ENCODE results near the gene NFATC1.
A peak's percentile ranks its signal among the peaks of the same experiment; 100 is the strongest.

Gene NFATC1

DNA sequence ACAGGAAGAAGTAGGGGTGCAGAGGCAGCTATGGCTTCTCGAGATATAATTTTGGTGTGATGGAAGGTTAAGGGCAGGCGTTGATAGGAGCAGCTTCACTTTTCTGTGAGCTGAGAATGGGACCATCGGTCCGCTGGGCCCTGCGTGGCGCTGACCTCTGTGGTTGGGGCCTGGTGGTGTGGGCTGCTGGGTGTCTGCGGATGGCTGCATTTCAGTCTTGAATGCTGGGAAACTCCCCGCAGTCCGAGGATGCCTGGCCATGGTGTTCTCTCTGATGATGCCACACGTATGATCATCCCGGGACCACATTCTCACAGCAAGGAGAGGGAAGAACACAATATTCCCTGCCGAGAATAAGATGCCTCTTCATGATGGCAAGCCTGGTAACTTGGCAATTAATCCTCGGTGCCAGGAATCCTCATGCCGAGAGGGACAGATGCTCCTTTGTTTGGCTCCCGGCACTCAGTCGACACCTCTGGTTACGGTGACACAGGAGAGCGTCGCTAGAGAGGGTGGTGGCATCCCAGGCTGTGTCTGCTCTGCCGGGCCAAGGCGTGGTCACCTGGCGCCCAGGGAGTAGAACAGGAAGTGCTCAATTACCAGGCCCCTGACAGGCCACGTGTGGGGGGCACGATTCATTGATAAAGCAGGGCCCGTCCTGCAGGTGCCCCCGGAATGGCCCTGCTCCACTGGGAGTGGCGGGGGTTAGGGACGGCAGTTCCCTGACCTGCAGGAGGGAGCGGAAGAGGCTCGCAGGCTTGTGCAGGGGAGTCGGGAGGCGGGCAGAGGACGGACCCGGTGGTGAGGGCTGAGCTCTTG is 164.5 kb downstream of the NFATC1 start:
- no peak for DNase-seq (ENCODE audit: insufficient read length, low spot score)
- no peak for FAIRE-seq

DNA sequence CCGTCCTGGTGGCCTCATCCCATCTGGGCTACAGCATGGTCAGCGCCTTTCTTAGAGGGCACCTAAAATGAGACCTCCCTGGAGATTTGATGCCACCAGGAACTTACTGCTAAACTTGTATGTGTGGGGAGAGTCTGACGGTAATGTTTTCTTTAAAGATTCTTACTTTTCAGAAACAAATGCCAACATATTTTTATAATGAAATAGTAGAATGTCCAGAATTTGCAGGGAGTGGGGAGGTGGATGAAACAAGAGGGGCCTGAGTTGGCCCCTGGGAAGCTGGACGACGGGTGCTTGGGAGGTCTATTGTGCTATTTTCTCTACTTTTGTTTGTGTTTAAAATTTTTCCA is 165.1 kb downstream of the NFATC1 start:
- no peak for DNase-seq (ENCODE audit: insufficient read length, low spot score)
- no peak for FAIRE-seq

DNA sequence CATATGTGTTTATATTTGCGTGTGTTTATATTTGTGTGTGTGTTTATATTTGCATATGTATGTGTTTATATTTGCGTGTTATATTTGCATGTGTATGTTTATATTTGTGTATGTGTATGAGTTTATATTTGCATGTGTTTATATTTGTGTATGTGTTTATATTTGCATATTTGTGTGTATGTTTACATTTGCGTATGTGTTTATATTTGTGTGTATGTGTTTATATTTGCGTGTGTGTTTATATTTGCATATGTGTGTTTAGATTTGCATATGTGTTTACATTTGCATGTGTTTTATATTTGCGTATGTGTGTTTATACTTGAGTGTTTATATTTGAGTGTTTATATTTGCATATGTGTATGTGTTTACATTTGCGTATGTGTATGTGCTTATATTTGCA is 168.2 kb downstream of the NFATC1 start:
- no peak for FAIRE-seq

DNA sequence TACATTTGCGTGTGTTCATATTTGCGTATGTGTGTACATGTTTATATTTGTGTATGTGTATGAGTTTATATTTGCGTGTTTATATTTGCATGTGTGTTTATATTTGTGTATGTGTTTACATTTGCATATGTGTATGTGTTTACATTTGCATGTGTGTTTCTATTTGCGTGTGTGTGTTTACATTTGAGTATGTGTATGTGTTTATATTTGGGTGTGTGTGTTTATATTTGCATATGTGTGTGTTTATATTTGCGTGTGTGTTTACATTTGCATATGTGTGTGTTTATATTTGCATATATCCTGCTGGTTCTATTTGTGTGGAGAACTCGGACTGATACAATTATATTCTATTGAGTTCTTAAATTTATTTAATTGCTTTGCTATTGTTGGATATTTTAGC is 168.7 kb downstream of the NFATC1 start:
- no peak for FAIRE-seq
- no peak for DNase-seq (ENCODE audit: insufficient read length, low spot score)

More for the DNA sequence above, 168.2 kb downstream of the NFATC1 start:
- no peak for DNase-seq (ENCODE audit: insufficient read length, low spot score)

DNA sequence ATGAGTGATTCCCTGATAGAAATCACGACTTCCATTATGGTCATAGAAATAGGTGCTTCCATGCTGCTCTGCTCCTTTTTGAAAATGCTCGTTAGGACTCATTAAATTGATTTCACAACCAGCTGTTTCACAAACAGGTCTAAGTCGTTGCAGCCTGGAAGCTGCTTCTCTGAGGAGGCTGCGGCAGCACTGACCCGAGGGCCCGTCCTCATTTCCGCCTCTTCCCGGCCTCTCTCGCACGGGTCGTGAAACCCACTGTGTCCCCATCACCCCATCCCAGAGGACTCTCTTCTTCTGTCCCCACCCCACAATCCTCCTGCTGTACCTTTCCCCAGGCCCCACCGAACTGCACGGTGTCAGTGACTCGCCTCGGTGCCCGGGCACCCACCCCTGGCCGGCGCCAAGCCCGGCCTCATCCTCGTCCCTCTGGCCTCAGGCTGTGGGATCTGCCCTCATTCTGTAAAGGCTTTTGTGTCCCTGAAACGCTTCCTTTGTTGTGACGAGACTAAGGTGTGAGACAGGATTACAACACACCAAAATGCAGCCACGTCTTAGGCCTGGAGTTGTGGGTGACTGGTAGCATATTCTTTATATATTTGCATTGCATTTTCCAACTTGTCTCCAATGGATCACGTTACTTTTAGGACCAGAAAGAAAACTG is 171.2 kb downstream of the NFATC1 start:
- FAIRE-seq (no peak), DNase-seq (ENCODE audit: insufficient read length, low spot score) (no peak)

DNA sequence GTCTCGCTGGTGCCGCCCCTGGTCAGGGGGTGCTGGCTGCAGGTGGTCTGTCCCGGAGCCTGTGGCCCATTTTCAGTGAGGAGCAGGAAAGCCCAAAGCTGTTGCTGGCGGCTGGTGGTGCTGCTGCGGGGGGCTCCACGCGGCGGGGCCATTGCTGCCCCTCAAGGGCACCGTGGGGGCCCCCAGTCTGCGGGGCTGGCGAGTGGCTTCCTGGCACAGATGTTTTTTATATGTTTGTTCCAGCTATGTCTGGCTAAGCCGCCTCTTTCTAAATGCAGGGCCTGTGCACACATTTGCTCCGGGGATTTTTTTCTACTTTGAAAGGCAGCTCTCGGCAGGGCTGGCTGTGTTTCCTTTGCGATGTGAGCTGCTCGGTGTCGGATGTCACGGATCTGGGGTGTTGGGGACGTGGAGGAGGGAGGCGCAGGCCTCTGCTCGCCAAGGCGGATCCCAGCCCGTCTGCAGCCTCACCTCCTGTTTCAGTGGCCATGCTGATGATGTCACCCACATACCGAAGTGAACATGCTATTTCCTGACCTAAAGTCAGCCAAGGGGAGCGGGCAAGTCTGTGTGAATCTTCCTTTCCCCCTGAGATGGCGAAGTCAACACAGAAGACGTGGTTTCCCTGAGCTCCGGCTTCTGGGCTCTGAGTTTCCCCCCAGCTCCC is 171.9 kb downstream of the NFATC1 start:
- DNase-seq (ENCODE audit: insufficient read length, low spot score) (peak; percentile 73), FAIRE-seq (peak; percentile 86)

DNA sequence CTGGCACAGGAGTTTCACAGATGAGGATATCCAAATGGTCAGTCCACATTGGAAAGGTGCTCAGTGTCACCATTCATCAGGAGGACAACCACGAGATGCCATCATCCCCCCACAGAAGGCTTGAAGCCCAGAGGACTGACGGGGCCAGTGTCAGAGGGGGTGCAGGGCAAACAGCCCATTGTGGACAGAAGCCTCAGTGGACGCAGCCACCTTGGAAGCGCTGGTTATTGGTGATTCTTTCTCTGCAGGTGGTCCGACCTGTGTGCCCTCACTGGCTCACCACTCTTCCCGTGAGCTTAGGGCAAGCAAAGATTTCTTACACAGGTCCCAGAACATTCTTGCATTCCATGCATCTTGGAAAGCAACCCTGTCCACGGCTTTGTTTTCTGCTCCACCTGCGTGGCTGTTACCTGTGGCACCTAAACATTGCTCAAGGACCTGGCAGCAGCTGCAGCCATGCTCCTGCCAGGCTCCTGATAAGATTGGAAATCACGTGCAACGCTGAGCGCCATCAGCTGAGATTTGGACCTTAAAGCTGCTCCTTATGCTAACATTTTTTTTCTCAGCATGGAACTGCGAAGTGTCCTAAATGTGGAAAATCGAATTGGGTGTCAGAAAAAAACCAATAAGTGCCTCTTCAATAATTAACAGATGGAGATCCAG is 172.9 kb downstream of the NFATC1 start:
- FAIRE-seq, result no peak
- no peak for DNase-seq (ENCODE audit: insufficient read length, low spot score)

DNA sequence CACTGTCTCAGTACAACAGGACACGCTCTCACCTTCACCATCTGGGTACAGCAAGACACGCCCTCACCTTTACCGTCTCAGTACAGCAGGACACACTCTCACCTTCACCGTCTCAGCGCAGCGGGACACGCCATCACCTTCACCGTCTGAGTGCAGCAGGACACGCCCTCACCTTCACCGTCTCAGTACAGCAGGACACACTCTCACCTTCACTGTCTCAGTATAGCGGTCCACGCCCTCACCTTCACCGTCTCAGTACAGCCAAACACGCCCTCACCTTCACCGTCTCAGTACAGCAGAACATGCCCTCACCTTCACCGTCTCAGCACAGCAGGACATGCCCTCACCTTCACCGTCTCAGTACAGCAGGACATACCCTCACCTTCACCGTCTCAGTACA is 174.0 kb downstream of the NFATC1 start:
- no peak for DNase-seq (ENCODE audit: insufficient read length, low spot score)
- peak; percentile 76 for FAIRE-seq

DNA sequence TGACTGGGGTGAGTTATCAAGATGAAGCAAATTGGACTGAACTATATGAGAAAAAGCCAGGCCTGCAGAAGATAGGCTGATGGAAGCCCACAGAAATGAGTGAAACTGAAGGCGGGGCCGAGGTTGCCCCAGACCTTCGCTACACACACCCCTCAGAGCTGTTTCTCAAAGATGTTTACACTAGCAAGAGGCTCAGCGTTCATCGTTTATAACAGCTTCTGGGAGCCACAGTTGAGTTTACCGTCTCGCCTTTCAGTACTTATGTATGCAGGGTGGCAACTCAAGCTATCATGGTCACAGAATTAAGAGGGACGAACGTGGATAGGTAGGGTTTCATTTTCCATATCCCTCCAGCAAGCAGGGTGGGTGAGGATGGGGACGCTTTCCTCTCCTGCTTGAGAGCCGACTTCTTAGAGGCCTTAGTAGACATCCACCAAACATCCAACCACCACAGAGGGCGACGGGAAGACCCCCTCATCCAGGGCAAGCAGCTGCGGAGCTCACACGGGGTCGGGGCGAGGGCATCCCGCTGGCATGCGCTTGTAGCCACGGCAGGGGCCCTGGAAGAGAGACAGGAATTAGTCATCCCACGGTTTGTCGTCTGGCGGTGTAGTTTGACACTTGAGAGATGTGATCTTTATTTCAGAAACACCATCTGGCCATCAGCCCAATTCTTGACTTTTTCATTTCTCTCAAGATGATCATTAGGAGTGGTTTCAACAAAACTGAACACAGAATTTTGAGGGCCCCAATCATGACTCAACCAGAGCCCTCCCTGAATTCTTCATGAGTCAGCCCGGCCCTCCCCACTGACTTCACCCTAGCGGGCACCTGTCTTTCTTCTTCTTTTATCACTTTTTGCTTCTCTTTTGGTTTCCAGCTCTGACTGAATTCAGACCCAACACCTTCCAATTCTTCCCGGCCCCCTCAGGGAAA is 174.8 kb downstream of the NFATC1 start:
- DNase-seq (ENCODE audit: insufficient read length, low spot score), result peak; percentile 65
- FAIRE-seq, result no peak

DNA sequence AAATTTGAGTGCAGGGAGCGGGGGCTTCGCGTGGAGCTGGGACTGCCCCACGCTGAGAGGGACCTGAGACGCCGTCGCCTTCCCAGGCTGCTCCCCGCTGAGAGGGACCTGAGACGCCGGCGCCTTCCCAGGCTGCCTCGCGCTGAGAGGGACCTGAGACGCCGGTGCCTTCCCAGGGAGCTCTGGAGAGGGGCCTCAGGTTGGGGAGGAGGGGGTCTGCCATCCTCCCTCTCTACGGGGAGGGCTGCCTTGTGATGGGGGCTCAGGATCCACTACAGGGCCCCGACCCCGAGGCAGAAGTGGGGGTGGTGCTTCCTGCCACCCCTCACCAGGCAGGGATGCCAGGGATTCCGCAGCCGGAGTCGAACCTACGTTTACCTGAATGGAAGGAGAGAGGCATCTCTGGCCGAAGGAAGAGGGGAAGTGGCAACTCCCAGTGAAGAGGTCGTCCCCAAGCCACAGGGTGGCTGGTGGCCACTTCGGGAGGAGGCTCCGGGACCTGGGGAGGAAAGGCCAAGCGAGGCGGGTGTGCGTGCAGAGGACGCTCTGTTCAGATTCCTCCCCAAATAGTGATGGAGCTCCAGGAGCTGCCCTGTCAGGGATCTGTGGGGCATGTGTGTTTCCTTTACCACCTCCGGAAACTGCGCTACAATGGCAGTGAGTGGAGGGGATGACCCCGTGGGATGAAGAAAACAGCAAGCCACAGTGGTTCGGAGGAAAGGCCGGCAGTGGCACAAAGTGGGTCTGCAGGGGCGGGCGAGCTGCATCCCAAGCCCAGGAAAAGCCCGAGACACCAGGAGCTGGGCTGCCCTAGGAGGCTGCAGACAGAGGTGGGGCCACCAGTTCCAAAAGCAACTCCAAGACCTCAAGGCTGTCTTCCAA is 175.7 kb downstream of the NFATC1 start:
- DNase-seq (ENCODE audit: insufficient read length, low spot score) (no peak), FAIRE-seq (no peak)

DNA sequence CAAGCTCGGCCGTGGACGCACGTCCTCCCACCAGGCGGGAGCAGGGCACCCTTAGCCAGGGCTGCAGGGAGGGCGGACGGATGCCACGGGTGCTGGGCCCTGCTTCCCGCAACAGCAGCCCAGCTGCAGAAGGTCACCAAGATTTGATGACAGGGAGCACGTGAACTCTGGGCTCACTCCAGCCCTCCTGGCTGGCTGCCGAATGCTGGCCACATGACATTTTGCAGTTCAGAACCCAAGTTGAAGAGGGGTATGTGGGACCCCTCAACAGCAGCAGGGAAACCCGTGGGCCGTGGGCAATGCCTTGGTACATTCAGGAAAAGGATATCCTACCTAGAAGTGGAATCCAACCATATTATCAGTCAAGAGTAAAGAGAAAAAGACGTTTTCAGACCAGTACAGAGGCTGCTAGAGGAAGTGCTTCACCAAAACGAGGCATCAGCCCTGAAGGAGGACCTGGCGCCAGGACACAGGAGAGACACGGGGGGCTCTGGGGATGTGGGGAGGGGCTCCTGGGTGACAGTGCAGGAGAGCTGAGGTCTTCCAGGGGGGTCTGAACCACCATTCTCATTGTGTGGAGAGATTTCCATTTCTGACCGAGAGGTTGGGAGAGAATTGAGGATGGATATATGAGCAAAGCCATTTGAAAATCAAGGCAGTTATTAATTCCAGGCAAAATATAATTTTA is 176.5 kb downstream of the NFATC1 start:
- DNase-seq (ENCODE audit: insufficient read length, low spot score) (no peak), FAIRE-seq (no peak)

DNA sequence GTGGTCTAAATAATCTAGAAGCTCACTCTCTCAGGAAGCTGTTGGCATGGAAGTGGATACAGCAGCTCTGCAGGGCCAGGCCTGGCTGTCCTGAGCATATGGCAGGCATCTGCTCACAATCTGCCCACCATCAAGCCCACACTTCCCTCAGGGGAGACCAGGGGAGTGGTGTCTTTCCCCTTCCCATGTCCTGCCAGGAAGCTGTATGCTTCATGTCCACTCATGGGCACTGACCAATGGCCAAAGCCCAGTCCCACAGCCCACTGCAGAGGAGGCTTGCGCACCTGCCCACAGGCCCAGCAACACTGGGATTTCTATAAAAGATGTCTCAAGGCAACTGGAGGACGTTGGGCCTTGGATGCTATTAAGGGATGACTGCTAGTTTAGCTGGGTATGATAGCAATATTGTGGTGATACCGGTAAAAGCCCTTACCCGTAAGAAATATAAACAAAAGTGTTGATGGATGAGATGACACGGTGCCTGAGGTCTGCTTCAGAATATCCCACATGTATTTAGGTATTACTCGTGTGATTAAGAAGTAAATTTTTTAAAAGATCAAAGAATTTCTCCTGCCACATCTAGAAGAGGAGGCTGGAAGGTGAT is 177.2 kb downstream of the NFATC1 start:
- DNase-seq (ENCODE audit: insufficient read length, low spot score) (no peak), FAIRE-seq (no peak)

DNA sequence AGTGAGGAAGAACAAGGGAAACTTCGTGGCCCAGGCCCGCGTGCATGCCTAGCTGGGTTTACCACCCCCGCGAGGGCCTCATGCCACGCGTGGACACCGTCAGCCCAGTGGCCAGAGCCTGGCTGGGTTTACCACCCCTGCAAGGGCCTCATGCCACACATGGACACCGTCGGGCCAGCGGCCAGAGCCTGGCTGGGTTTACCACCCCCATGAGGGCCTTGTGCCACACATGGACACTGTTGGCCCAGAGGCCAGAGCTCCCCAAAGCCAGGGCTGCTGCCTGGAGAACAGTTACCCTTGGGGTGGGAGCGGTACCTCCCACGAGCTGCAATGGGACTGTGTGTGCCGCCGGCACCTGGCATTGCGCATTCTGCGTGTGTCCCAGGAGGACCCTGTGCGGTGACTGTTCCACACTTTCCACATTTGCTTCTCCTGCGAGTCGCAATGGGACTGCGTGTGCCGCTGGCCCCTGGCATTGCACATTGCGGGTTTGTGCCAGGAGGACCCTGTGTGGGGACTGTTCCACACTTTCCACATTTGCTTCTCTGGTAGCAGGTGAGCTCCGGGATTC is 178.3 kb downstream of the NFATC1 start:
- FAIRE-seq (no peak), DNase-seq (ENCODE audit: insufficient read length, low spot score) (no peak)

DNA sequence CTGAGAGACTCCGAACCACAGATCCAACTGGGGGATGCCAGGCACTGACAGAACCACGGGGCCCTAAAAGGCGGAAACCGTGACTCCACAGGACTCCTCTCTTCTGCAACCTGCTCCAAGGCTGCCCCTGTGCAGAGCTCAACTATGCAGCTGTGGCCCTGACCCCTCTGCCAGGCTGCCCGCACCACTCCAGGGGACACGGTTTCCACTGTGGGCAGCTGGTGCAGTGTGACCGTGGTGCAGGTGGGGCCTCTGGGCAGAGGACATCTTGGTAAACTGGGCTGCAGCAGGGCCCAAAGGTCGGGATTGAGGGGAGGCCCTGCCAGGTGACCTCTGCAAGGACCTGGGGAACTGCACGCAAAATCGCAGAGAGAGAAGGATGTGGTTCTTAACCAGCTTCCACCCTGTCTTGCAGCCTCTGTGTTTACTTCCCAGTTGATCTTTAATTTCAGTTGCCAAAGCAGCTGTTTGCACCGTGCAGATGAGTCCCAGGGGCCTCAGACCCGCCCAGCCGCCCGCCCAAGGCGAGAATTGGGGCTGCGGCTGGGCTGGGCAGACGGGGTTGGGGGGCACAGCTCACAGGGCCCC is 179.3 kb downstream of the NFATC1 start:
- FAIRE-seq, result no peak
- DNase-seq (ENCODE audit: insufficient read length, low spot score), result no peak

DNA sequence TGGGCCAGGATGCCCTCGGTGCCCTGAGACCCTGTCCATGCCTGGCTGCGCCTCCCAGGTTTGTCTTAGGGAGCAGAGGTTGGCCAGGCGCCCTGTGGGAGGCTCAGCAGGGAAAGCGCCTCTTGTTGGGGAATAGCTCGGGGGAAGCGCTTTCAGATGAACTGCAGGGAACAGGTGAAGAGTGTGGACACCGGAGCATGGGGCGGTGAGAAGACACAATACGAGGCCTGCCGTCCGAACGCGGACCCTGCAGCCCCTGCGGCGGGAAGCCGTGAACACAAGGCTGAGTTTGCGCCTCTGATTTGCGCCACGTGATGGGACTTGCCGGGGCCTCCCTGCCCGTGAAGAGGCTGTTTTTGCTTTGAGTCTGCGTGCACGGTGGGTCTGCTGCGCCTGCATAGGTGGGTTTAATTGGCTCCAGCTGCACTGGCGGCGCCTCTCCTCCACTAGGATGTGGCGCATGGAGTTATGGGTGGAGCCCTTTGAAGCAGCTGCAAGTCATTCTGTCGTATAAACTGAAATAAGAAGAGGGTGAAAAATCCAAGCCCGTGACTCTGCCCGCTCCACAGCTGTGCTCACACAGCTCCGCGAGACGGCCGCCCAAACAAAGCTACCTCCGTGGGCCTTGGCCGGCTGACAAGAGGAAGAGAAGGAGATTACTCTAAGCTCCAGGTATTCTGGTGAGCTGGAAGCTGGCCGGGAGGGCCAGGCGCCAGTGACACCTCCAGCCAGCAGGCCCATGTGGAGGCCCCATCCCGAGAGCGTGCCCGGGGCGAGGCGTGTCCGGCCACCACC is 180.4 kb downstream of the NFATC1 start:
- no peak for DNase-seq (ENCODE audit: insufficient read length, low spot score)
- no peak for FAIRE-seq

DNA sequence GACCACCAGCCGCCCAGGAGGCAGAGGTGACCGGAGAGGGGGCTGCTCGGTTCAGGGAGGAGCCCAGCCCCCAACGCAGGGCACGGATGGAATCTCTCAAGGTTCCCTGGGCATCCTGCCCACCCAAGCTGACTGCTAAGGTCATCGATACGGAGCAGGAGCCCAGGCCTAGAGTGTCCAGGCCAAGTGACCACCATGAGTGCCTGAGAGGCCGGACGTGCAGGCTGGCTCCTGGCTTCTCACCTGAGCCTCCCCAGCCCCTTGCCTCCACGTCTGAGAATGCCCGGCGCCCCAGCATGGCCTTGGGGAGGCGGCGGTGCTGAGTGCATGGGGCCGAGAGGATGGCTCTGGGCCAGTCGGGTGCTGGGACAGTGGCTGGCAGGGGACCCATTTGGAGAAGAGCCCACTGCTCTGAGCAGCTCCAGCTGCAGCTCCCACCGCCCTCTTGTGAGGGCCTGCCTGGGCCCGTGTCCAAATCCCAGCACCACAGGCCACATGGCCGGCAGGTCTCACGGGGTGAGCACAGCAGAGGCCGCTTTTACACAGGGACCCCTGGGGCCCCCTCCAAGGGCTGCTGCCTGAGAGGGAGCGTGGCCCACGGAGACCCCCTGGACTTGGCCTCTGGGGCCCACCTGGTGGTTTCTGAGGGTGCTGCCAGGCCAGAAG is 181.1 kb downstream of the NFATC1 start:
- FAIRE-seq, result no peak
- no peak for DNase-seq (ENCODE audit: insufficient read length, low spot score)
